GM19193 (cell line): ENCODE measurements around the gene HINT3.
A peak's percentile ranks its signal among the peaks of the same experiment; 100 is the strongest.

Experiments used
- POLR2A ChIP-seq: IDR thresholded peaks from 4 replicates; pipeline ENCODE4 v1.6.1; 2011; ENCODE audit not compliant: insufficient read depth, insufficient read length; ENCODE audit errors: extremely low read depth

Gene HINT3

GRCh38 chr6:125956506-125957390, at the start of gene HINT3:
TSS of gene HINT3 (plus strand) at chr6:125956770. CDS start at chr6:125956978, 208 bp downstream.
- TF ChIP-seq POLR2A, result peak; percentile 75

GRCh38 chr6:125910527-125910926, 46.0 kb upstream of the HINT3 start:
- TF ChIP-seq POLR2A, result no peak

- TF ChIP-seq POLR2A, result no peak
Observed at GRCh38 chr6:125913145-125913544, 43.4 kb upstream of the HINT3 start.

GRCh38 chr6:125913864-125914351, 42.7 kb upstream of the HINT3 start:
- no peak for TF ChIP-seq POLR2A

DNA sequence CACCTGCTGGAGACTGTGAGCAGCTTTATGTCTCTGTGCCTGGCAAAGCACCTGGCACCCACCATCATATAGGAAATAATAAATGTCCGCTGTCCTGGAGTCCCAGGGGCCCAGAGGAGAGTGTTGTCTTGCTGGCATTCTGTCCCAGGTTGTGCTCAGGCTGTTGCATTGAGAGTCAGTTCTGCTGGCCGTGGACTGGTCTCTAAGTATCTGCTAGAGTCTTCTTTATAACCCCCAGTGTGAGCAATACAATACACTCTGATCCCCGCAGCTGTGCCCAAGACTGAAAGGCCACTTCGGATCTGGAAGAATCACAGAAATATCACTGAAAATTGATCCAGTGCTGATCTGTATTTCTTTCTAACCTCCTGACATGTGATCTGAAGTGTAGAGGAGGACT, 38.3 kb upstream of the HINT3 start:
- TF ChIP-seq POLR2A, result no peak

DNA sequence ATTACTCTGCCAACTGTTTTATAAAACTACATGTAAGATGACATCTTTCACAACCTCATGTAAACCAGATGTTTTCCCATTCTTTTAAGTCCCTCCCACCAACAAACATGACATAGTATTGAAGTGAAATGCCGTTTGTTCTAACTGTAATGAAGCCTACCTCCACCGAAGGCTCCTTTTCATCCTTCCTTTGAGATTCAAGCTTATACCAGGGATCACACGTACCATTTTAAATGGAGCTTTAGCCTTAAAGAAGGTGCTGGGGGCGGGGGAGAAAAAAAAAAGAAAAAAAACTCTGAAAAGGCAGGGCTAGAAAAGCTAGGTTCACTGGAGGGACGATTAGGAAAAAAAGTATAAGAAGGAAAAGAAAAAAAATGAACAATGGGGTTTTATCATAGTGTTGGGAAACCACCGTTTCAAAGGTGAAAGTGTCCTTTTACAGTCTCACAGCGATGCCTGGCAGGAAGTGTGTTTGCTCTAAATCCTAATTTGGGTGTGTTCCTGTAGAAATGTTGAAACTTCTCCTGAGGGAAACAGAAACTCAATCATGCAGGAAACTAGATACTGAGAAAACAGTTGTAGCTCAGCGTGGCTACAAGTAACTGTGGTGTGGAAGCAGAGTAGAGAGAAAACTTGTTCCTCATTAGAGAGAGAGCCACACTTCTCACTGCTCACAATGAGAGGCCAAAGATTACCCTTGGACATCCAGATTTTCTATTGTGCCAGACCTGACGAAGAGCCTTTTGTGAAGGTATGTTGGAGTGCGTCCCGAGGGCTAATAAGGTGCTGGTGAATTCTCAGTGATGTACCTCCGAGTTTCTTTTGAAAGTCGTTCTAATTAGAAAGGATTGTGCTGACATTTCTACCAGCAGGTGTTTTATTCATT, 37.6 kb upstream of the HINT3 start:
- TF ChIP-seq POLR2A, result peak; percentile 44

- no peak for TF ChIP-seq POLR2A
Observed at GRCh38 chr6:125919618-125920017, 37.0 kb upstream of the HINT3 start.

GRCh38 chr6:125922322-125922860, 34.2 kb upstream of the HINT3 start:
- TF ChIP-seq POLR2A, result no peak

DNA sequence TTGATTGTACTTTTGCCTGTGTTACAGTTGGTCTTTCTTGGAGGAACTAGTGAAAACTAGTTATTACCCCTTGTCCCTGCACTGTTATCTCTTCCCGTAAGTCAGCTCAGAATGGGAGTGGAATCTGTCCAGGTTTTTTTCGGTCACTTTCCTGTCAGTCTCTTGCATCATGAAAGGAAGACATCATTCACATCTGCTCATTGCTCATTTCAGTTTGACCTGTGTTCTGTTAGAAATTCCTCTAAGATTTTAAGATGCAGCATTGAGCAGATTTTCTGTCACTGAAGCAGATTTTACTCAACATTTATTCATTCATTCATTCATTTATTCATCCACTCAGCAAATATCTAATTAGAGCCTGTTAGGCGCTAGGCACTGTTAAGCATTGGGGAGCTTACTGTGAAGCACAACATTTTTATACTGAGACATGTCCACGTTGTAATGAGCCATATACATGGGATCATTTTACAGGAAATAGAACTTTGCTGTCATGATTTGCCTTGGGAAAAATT, 33.1 kb upstream of the HINT3 start:
- TF ChIP-seq POLR2A, result no peak

DNA sequence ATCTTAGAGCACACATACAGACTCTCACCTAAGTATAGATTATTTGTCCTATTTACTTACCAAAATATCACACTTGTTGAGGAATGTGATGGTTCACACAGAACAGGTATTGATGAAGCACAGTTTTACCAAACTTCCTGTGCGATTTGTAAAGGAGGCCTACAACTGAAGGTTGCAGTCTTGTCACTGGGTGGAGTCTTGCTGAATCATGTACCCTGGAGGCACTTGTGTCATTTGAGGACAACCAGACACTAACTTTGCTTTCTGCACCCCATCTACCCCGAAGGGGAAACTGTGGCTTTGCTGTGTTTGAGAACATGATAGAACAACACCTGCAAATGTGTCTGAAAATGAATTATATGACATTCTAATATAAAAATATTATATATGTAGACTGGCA, 32.4 kb upstream of the HINT3 start:
- TF ChIP-seq POLR2A, result no peak

- no peak for TF ChIP-seq POLR2A
Observed at GRCh38 chr6:125924697-125925358, 31.7 kb upstream of the HINT3 start.

DNA sequence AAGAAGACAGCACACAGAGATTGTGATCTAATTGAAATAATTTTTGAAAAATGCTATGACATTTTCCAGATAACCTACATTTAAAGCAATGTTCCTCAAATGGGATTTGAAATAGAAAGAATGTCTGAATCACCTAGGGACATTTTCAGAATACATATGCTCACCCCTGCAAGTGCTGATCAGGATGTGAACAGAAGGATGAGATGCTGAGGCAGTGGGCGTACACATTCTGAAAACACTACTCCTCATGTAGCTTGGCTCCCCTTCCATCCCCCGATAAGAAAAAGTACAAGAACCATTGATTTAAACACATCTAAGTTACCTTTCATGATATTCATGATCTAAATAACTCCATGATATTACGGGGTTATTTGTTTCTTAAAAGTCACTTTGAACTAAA, 29.9 kb upstream of the HINT3 start:
- TF ChIP-seq POLR2A, result no peak

DNA sequence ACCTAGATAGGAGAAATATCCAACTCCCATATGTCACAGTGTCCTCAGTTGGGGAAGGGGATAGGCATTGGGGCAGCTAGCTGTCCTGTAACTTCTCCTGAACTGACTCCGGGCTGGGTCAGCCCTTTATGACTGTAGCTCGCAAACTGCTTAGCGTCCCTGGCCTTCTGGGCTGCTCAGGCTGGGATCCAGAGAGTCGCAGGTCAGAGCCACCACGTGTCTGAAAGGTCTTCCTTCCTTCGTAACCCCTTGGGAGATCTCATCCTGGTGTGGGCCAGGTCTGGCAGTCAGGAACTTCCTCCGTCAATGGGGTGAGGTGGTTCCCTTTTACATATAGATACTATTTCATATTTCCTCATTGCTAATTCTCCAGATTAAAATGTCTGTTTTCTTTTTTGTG, 28.8 kb upstream of the HINT3 start:
- no peak for TF ChIP-seq POLR2A

DNA sequence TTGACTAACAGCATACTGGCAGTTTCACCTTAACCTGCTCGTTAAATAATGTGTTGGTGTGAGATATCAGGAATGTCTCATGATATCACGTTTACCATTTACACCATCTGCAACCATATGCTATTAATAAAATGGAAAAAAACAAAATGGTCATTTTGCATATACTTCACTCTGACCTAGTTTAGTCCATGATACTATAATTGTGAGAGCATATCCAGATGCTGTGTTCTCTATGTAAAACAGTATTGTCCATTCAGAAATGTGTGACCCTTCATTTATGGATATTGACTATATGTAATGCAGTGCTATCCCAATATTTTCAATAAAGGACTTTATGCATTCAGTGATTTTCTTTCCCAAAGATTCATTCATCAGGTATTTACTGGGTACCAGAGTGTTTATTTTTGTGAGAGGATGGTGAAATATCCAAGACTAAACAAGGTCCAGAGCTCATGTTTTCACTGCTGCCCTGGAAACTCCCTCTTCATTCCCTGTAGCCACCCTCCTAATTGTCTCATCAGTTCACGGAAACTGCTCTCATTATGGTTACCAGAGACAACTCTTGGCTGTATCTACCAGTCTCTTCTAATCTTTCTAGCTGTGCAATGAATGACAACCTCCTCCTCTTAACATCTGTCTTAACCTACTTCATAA, 25.7 kb upstream of the HINT3 start:
- no peak for TF ChIP-seq POLR2A
